G401.6 (cell line): ENCODE results near the gene GRM4.

Experiments
- FAIRE-seq: peaks from 2 replicates; lab custom pipeline; 2012; peaks lifted over from hg19 to GRCh38; lab: Jason Lieb, UNC

The GRM4 gene

GRCh38 chr6:33977606-33978411 lies 168.1 kb downstream of the GRM4 start:
- no peak for FAIRE-seq

- FAIRE-seq = no peak
These were observed 169.2 kb downstream of the GRM4 start for GRCh38 chr6:33976437-33977360.

GRCh38 chr6:33975661-33976436 lies 170.0 kb downstream of the GRM4 start:
- FAIRE-seq = no peak

GRCh38 chr6:33974471-33974870 lies 171.4 kb downstream of the GRM4 start:
- FAIRE-seq = no peak

GRCh38 chr6:33974030-33974429 lies 171.9 kb downstream of the GRM4 start:
- FAIRE-seq = no peak

GRCh38 chr6:33971580-33971979 lies 174.3 kb downstream of the GRM4 start:
- no peak for FAIRE-seq
